Liver (tissue), 3 donors: ENCODE measurements around the gene DDOST.

ENCODE experiments used
- GABPA ChIP-seq, 2 donors: IDR thresholded peaks in 1 of 2; conservative IDR thresholded peaks in 1 of 2; 2 replicates each; pipeline ENCODE4 v1.6.1; 2016; ENCODE audit warnings: antibody characterized with exemption in 2 of 2, mild to moderate bottlenecking in 1 of 2, moderate library complexity in 1 of 2
- TF ChIP-seq, protein P1 (sequence below): fragments of 150-350 bp; IDR thresholded peaks from 2 replicates; pipeline ENCODE4 v1.5.1; 2017; ENCODE audit warnings: improper control_type of control experiment, low read depth, low read length; ENCODE audit not compliant: missing input control
- TF ChIP-seq, protein P2 (sequence below): IDR thresholded peaks from 2 replicates; pipeline ENCODE4 v1.6.1; 2016; ENCODE audit warnings: antibody characterized with exemption
- TF ChIP-seq, protein P3 (sequence below): IDR thresholded peaks from 2 replicates; pipeline ENCODE4 v1.6.1; 2016; ENCODE audit warnings: antibody characterized with exemption, mild to moderate bottlenecking
- donor health status: healthy.
- donor health status: healthy.

DNA sequence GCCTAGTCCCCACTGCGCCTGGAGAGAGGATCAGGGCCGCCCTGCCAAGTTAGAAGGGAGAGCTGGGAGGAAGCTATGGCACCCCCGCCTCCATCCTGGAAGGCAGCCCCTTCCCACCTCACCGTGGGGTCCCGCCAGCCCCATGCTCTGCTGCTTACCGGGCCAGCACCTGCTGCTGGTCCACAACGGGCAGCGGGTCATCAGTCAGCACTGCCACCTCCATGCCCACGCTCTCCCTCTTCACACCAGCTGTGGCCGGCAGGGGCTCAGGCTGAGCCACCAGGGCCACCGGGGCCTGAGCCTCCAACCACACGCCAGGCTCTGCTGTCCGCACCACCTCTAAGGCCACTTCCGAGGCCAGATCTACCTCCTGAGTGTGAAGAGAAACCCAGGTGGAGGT, 23.5 kb upstream of the DDOST start:
- TF ChIP-seq, protein P1, sequence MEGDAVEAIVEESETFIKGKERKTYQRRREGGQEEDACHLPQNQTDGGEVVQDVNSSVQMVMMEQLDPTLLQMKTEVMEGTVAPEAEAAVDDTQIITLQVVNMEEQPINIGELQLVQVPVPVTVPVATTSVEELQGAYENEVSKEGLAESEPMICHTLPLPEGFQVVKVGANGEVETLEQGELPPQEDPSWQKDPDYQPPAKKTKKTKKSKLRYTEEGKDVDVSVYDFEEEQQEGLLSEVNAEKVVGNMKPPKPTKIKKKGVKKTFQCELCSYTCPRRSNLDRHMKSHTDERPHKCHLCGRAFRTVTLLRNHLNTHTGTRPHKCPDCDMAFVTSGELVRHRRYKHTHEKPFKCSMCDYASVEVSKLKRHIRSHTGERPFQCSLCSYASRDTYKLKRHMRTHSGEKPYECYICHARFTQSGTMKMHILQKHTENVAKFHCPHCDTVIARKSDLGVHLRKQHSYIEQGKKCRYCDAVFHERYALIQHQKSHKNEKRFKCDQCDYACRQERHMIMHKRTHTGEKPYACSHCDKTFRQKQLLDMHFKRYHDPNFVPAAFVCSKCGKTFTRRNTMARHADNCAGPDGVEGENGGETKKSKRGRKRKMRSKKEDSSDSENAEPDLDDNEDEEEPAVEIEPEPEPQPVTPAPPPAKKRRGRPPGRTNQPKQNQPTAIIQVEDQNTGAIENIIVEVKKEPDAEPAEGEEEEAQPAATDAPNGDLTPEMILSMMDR: no peak
- TF ChIP-seq, protein P2, sequence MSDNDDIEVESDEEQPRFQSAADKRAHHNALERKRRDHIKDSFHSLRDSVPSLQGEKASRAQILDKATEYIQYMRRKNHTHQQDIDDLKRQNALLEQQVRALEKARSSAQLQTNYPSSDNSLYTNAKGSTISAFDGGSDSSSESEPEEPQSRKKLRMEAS: no peak
- no peak for TF ChIP-seq GABPA (IDR thresholded peaks at IDR 0.05 in 1 of 2, conservative IDR thresholded peaks at IDR 0.05 in 1 of 2)
- TF ChIP-seq, protein P3, sequence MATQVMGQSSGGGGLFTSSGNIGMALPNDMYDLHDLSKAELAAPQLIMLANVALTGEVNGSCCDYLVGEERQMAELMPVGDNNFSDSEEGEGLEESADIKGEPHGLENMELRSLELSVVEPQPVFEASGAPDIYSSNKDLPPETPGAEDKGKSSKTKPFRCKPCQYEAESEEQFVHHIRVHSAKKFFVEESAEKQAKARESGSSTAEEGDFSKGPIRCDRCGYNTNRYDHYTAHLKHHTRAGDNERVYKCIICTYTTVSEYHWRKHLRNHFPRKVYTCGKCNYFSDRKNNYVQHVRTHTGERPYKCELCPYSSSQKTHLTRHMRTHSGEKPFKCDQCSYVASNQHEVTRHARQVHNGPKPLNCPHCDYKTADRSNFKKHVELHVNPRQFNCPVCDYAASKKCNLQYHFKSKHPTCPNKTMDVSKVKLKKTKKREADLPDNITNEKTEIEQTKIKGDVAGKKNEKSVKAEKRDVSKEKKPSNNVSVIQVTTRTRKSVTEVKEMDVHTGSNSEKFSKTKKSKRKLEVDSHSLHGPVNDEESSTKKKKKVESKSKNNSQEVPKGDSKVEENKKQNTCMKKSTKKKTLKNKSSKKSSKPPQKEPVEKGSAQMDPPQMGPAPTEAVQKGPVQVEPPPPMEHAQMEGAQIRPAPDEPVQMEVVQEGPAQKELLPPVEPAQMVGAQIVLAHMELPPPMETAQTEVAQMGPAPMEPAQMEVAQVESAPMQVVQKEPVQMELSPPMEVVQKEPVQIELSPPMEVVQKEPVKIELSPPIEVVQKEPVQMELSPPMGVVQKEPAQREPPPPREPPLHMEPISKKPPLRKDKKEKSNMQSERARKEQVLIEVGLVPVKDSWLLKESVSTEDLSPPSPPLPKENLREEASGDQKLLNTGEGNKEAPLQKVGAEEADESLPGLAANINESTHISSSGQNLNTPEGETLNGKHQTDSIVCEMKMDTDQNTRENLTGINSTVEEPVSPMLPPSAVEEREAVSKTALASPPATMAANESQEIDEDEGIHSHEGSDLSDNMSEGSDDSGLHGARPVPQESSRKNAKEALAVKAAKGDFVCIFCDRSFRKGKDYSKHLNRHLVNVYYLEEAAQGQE: no peak
